Neural crest cell (in vitro differentiated cells): ENCODE results near the gene BEND2. TPM values are rescaled to one million over a fixed set of nuclear protein-coding genes. Genes with fewer than 3 reads are reported as not detected.
"Not testable (repeated sequence)": the region's sequence is repeated elsewhere in the genome, so short reads cannot be mapped to it uniquely, and the experiment has no call there.

Experiments
- DNase-seq: peaks from one replicate; pipeline ENCODE4 v3.0.0; 2021; ENCODE audit warnings: low read depth, mixed read lengths, low spot score
- H3K27ac Mint-ChIP-seq: one replicate; pipeline ENCODE4 v1.8.0; 2021; ENCODE audit warnings: mild to moderate bottlenecking, mixed read lengths; ENCODE audit not compliant: unreplicated experiment
- H3K27me3 Mint-ChIP-seq: 2 replicates; pipeline ENCODE4 v1.8.0; 2021; ENCODE audit warnings: low read depth, mild to moderate bottlenecking, mixed read lengths
- H3K36me3 Mint-ChIP-seq: 2 replicates; pipeline ENCODE4 v1.8.0; 2021; ENCODE audit warnings: low read depth, mild to moderate bottlenecking, mixed read lengths
- H3K4me1 Mint-ChIP-seq: 2 replicates; pipeline ENCODE4 v1.8.0; 2021; ENCODE audit warnings: mixed read lengths
- H3K4me3 Mint-ChIP-seq: one replicate; pipeline ENCODE4 v1.8.0; 2021; ENCODE audit warnings: mild to moderate bottlenecking, mixed read lengths
- H3K9me3 Mint-ChIP-seq: 2 replicates; pipeline ENCODE4 v1.8.0; 2021; ENCODE audit warnings: mixed read lengths
- long read RNA-seq: library from polyadenylated mRNA; unstranded; transcript quantifications from one replicate; pipeline ENCODE4 v2.0.0, GENCODE V29; 2020
- total RNA-seq: library from RNA; stranded (reverse); gene quantifications from 2 replicates; pipeline ENCODE4 v1.2.1, GENCODE V29; 2021
- TF ChIP-seq, protein P1 (sequence below): fragments of 200-600 bp; sonication (generic); conservative IDR thresholded peaks from 2 replicates; pipeline ENCODE4 v1.5.0; 2021; ENCODE audit warnings: antibody characterized with exemption, mild to moderate bottlenecking

The BEND2 gene
- total RNA-seq: not detected in 2 replicates
- long read RNA-seq: 0 reads

DNA sequence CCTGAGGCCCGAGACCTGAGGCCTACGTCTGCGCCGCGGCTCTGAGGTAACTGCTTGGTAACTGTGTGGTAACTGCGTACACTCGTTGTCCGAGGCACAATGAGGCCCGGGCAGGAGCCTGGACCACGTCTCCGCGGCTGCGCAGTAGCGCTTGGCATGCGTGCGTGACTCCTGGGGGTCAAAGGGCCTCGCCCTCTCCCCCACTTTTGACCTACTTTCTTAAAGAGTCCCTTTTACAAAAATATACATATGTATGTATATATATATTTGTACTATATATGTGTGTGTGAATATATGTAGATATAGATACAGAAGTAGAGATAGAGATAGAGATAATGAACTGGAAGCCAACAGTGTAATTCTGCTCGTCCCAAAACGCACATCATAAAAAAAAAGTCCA lies at the start of gene BEND2:
BEND2 (minus strand) TSS at position 101 of the 400 bp plus-strand sequence. CDS start 136 bp downstream, outside the sequence.
- Mint-ChIP-seq H3K9me3 (peaks cover 12% of the 10 kb centered on the region), H3K36me3 (peaks cover 8% of the 10 kb centered on the region), H3K4me3 (no peak within 1 kb of the TSS), H3K4me1 (no peaks in the 10 kb centered on the region), H3K27ac (no peak within 1 kb of the TSS), H3K27me3 (no peaks in the 10 kb centered on the region)
- TF ChIP-seq, protein P1, sequence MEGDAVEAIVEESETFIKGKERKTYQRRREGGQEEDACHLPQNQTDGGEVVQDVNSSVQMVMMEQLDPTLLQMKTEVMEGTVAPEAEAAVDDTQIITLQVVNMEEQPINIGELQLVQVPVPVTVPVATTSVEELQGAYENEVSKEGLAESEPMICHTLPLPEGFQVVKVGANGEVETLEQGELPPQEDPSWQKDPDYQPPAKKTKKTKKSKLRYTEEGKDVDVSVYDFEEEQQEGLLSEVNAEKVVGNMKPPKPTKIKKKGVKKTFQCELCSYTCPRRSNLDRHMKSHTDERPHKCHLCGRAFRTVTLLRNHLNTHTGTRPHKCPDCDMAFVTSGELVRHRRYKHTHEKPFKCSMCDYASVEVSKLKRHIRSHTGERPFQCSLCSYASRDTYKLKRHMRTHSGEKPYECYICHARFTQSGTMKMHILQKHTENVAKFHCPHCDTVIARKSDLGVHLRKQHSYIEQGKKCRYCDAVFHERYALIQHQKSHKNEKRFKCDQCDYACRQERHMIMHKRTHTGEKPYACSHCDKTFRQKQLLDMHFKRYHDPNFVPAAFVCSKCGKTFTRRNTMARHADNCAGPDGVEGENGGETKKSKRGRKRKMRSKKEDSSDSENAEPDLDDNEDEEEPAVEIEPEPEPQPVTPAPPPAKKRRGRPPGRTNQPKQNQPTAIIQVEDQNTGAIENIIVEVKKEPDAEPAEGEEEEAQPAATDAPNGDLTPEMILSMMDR: no peak
- no peak for DNase-seq

DNA sequence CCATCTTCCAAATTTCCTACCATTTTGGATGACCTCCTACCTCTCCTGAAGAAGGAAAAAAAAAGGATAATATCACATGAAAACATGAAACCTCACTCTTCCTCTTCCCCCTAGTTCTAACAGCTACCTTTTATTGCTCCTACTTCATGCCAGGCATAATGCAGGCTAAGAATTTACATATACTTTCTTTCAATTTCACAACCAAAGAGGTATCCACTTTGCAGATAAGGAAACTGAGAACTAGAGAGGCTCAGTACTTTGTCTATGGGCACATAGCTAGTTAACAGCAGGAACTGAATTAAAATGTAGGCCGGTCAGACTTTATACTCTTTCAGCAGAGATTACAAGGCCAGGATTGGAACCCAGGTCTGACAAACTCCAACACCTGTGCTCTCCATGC lies 34.4 kb upstream of the BEND2 start:
- no peaks in the 10 kb centered on the region for H3K27me3 Mint-ChIP-seq

DNA sequence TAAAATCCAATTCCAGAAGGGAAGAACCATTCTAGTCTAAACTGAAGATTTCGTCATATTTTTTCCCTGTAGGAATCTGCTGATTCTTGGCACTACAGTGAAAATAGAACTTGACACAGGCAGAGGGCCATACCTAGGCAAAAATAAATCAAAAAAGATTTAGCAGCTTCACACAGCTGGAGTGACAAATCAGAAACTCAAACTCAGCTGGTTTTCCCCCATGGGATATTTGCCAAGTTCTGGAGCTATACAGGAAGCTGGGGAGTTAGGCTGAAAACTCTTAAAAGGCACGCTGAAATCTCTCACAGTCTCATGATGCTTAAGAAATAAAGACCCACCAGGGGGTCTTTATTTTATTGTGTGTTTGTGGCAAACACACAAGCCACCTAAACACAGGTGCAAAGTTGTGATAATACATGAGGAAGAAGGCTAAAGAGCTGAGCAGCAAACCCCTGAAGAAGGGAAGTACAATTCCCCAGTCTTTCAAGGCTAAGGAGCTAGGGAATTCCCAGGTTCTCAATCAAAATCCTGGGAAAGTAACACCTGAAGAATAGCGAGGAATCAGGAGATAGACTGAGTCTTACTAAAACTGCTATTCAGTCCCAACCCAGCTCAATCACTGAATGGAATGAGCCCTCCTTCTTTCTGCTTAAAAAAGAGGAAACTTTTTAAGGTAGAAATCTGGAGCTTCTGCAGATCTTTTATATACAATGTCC lies 32.1 kb upstream of the BEND2 start:
- DNase-seq: no peak

More for the DNA sequence above, 34.4 kb upstream of the BEND2 start:
- DNase-seq: no peak
- Mint-ChIP-seq H3K27ac (no peak overlapping the region), H3K4me3 (no peak overlapping the region), H3K4me1 (no peaks in the 10 kb centered on the region), H3K9me3 (peaks cover 3% of the 10 kb centered on the region), H3K36me3 (peaks cover 23% of the 10 kb centered on the region)
- TF ChIP-seq, protein P1: no peak

GRCh38 chrX:18229646-18230045 lies 9.0 kb upstream of the BEND2 start:
- H3K4me1 Mint-ChIP-seq, H3K27ac Mint-ChIP-seq, H3K36me3 Mint-ChIP-seq, H3K4me3 Mint-ChIP-seq, H3K27me3 Mint-ChIP-seq, DNase-seq, H3K9me3 Mint-ChIP-seq: not testable (repeated sequence)

More for the DNA sequence above, 32.1 kb upstream of the BEND2 start:
- peaks cover 3% of the 10 kb centered on the region for H3K9me3 Mint-ChIP-seq
- no peaks in the 10 kb centered on the region for H3K4me1 Mint-ChIP-seq
- TF ChIP-seq, protein P1: no peak
- no peaks in the 10 kb centered on the region for H3K27me3 Mint-ChIP-seq
- no peak overlapping the region for H3K4me3 Mint-ChIP-seq
- H3K27ac Mint-ChIP-seq: no peak overlapping the region
- peaks cover 29% of the 10 kb centered on the region for H3K36me3 Mint-ChIP-seq

- TF ChIP-seq, protein P1: no peak
- Mint-ChIP-seq H3K27me3 (no peaks in the 10 kb centered on the region), H3K4me1 (no peaks in the 10 kb centered on the region), H3K9me3 (peaks cover 5% of the 10 kb centered on the region), H3K36me3 (peaks cover 2% of the 10 kb centered on the region), H3K4me3 (no peak overlapping the region), H3K27ac (no peak overlapping the region)
- DNase-seq: no peak
These were observed 7.4 kb upstream of the BEND2 start for GRCh38 chrX:18228069-18228468.

DNA sequence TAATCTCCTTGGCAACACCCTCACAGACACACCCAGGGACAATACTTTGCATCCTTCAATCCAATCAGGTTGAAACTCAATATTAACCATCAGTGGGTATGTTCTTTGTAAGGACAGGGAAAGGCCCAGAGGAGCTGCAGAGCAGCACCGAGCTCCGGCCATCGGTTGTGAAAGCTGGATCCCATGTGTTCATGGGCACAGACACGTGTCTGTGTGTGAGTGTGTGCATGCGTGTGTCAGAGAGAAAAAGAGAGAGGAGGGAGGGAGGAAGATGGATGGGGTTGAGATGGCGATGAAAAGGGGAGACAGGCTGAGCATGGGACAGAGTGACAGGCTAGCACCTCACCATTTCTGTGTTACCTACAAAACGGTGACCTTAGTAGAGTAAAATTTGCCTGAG lies 6.8 kb upstream of the BEND2 start:
- no peaks in the 10 kb centered on the region for H3K4me1 Mint-ChIP-seq
- peaks cover 5% of the 10 kb centered on the region for H3K9me3 Mint-ChIP-seq
- TF ChIP-seq, protein P1: no peak
- no peak for DNase-seq
- no peak overlapping the region for H3K27ac Mint-ChIP-seq
- no peaks in the 10 kb centered on the region for H3K27me3 Mint-ChIP-seq
- H3K4me3 Mint-ChIP-seq: no peak overlapping the region
- peaks cover 2% of the 10 kb centered on the region for H3K36me3 Mint-ChIP-seq
